ENCODE data around the gene THAP7. TPM values are rescaled to one million over a fixed set of nuclear protein-coding genes. Genes with fewer than 3 reads are reported as not detected.
A peak's percentile ranks its signal among the peaks of the same experiment; 100 is the strongest.

The THAP7 gene
- total RNA-seq, 4 donors from 2014 or later = 16.2 to 45.9 (median 30.9) TPM

GRCh38 chr22:20959578-20960461 lies 42.1 kb downstream of the THAP7 start:
- intact Hi-C loops (cut with DNase I; ENCODE audit: low total_unique reads) = no loop called here
- H3K4me3 ChIP-seq = no peak overlapping the region
- no peaks in the 10 kb centered on the region for H3K9me3 ChIP-seq
- no peak for DNase-seq
- TF ChIP-seq, protein P1, sequence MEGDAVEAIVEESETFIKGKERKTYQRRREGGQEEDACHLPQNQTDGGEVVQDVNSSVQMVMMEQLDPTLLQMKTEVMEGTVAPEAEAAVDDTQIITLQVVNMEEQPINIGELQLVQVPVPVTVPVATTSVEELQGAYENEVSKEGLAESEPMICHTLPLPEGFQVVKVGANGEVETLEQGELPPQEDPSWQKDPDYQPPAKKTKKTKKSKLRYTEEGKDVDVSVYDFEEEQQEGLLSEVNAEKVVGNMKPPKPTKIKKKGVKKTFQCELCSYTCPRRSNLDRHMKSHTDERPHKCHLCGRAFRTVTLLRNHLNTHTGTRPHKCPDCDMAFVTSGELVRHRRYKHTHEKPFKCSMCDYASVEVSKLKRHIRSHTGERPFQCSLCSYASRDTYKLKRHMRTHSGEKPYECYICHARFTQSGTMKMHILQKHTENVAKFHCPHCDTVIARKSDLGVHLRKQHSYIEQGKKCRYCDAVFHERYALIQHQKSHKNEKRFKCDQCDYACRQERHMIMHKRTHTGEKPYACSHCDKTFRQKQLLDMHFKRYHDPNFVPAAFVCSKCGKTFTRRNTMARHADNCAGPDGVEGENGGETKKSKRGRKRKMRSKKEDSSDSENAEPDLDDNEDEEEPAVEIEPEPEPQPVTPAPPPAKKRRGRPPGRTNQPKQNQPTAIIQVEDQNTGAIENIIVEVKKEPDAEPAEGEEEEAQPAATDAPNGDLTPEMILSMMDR (IDR thresholded peaks at IDR 0.05) = no peak
- TF ChIP-seq POLR2A (IDR thresholded peaks at IDR 0.05) = no peak
- no peak overlapping the region for H3K27ac ChIP-seq
- no peaks in the 10 kb centered on the region for H3K4me1 ChIP-seq
- no peaks in the 10 kb centered on the region for H3K36me3 ChIP-seq
- peaks cover 0 to 8% of the 10 kb centered on the region in 2 donors for H3K27me3 ChIP-seq

DNA sequence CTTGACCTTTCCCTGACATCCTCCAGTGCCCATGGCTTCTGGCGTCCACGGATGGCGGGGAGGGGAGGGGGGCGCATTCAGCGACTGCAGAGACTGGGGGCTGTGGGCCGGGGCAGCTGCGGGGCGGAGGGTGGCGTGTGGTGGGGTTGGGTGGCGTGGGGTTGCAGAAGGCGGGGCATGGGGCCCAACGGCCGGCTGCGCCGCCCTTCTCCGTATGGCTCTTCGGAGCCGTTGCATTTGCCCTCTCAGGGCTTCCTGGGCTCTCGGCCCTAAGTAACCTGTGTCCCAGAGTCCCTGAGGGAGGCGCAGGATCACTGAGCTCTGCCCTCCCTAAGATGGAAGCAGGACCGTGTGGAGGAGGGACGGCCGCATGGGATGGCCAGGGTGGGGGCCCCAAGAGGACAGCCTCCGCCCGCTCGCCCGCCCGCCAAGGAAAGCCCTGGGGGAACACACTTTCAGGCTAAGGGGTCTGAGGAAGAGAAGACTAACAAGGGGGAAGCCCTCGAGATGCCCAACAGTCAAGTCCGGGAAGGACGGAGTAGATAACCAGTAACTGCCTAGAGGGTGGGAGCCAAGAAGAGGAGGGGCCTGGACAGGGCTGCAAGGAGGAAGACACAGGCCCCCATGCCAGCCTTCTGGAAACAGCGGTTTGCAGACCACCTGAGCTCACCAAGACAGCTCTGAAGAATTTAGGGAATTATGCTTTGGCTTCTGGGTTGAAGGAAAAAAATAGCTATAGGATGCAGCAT lies 44.1 kb downstream of the THAP7 start:
- Histone ChIP-seq H3K4me1 (no peaks in the 10 kb centered on the region), H3K27me3 (no peaks in the 10 kb centered on the region), H3K27ac (no peak overlapping the region), H3K4me3 (peak overlapping the region; percentile 47 to 56), H3K9me3 (no peaks in the 10 kb centered on the region), H3K36me3 (no peaks in the 10 kb centered on the region)
- no peak for DNase-seq
- no peak for TF ChIP-seq POLR2A (IDR thresholded peaks at IDR 0.05)
- TF ChIP-seq, protein P1 (IDR thresholded peaks at IDR 0.05) = no peak
- intact Hi-C loops (cut with DNase I; ENCODE audit: low total_unique reads) = no loop called here

GRCh38 chr22:20957102-20957682 lies 44.7 kb downstream of the THAP7 start:
- Histone ChIP-seq H3K4me1 (no peaks in the 10 kb centered on the region), H3K9me3 (no peaks in the 10 kb centered on the region), H3K27ac (no peak overlapping the region), H3K36me3 (no peaks in the 10 kb centered on the region), H3K27me3 (no peaks in the 10 kb centered on the region), H3K4me3 (peak overlapping the region; percentile 47 to 56)
- TF ChIP-seq, protein P1 (IDR thresholded peaks at IDR 0.05) = no peak
- no peak for TF ChIP-seq POLR2A (IDR thresholded peaks at IDR 0.05)
- intact Hi-C loops (cut with DNase I; ENCODE audit: low total_unique reads) = no loop called here
- no peak for DNase-seq

GRCh38 chr22:20956258-20957101 lies 45.4 kb downstream of the THAP7 start:
- TF ChIP-seq POLR2A (IDR thresholded peaks at IDR 0.05) = no peak
- TF ChIP-seq, protein P1 (IDR thresholded peaks at IDR 0.05) = no peak
- Histone ChIP-seq H3K27me3 (no peaks in the 10 kb centered on the region), H3K4me1 (no peaks in the 10 kb centered on the region), H3K27ac (no peak overlapping the region), H3K4me3 (peak overlapping the region; percentile 47 to 56), H3K36me3 (no peaks in the 10 kb centered on the region), H3K9me3 (no peaks in the 10 kb centered on the region)
- intact Hi-C loops (cut with DNase I; ENCODE audit: low total_unique reads) = no loop called here
- no peak for DNase-seq

Data from uterus (tissue), 4 donors.